ENCODE measurements around the gene TSPAN7. TPM values are rescaled to one million over a fixed set of nuclear protein-coding genes. Genes with fewer than 3 reads are reported as not detected.

The TSPAN7 gene
- polyA plus RNA-seq, 4 donors: 6.9 to 70.5 (median 31.4) TPM

- DNase-seq: no peak
- Histone ChIP-seq H3K27ac (ENCODE audit: low read depth in 1 of 3, low read length in 2 of 3) (no peak overlapping the region), H3K9me3 (ENCODE audit: control insufficient read depth in 2 of 2, insufficient read depth in 1 of 2, low read depth in 1 of 2, low read length in 1 of 2) (no peaks in the 10 kb centered on the region), H3K4me3 (ENCODE audit: low read depth in 1 of 3, low read length in 3 of 3) (no peak overlapping the region), H3K27me3 (ENCODE audit: control insufficient read depth in 3 of 3, insufficient read depth in 3 of 3, low read length in 3 of 3) (no peaks in the 10 kb centered on the region), H3K4me1 (ENCODE audit: control insufficient read depth in 3 of 3, insufficient read depth in 2 of 3, low read depth in 1 of 3, low read length in 2 of 3) (no peaks in the 10 kb centered on the region), H3K36me3 (ENCODE audit: control insufficient read depth in 3 of 3, insufficient read depth in 2 of 3, low read depth in 1 of 3, low read length in 3 of 3) (no peaks in the 10 kb centered on the region)
- FAIRE-seq: no peak
- 55 to 66% (median 58%) methylated on average over 2 of the region's 2 CpGs for WGBS, 3 donors
Observed at GRCh38 chrX:38538134-38538533, 23.2 kb upstream of the TSPAN7 start.

GRCh38 chrX:38539748-38540147 is 21.6 kb upstream of the TSPAN7 start:
- Histone ChIP-seq H3K4me3 (ENCODE audit: low read depth in 1 of 3, low read length in 3 of 3) (no peak overlapping the region), H3K27me3 (ENCODE audit: control insufficient read depth in 3 of 3, insufficient read depth in 3 of 3, low read length in 3 of 3) (no peaks in the 10 kb centered on the region), H3K36me3 (ENCODE audit: control insufficient read depth in 3 of 3, insufficient read depth in 2 of 3, low read depth in 1 of 3, low read length in 3 of 3) (no peaks in the 10 kb centered on the region), H3K4me1 (ENCODE audit: control insufficient read depth in 3 of 3, insufficient read depth in 2 of 3, low read depth in 1 of 3, low read length in 2 of 3) (no peaks in the 10 kb centered on the region), H3K9me3 (ENCODE audit: control insufficient read depth in 2 of 2, insufficient read depth in 1 of 2, low read depth in 1 of 2, low read length in 1 of 2) (no peaks in the 10 kb centered on the region), H3K27ac (ENCODE audit: low read depth in 1 of 3, low read length in 2 of 3) (no peak overlapping the region)
- WGBS, 3 donors: 84 to 92% (median 92%) methylated on average over 1 of the region's 1 CpG
- DNase-seq (no peak), FAIRE-seq (no peak)

- Histone ChIP-seq H3K27me3 (ENCODE audit: control insufficient read depth in 3 of 3, insufficient read depth in 3 of 3, low read length in 3 of 3) (peaks cover 0 to 2% (median 0%) of the 10 kb centered on the region in 3 donors), H3K4me1 (ENCODE audit: control insufficient read depth in 3 of 3, insufficient read depth in 2 of 3, low read depth in 1 of 3, low read length in 2 of 3) (no peaks in the 10 kb centered on the region), H3K4me3 (ENCODE audit: low read depth in 1 of 3, low read length in 3 of 3) (no peak overlapping the region), H3K9me3 (ENCODE audit: control insufficient read depth in 2 of 2, insufficient read depth in 1 of 2, low read depth in 1 of 2, low read length in 1 of 2) (no peaks in the 10 kb centered on the region), H3K27ac (ENCODE audit: low read depth in 1 of 3, low read length in 2 of 3) (no peak overlapping the region), H3K36me3 (ENCODE audit: control insufficient read depth in 3 of 3, insufficient read depth in 2 of 3, low read depth in 1 of 3, low read length in 3 of 3) (no peaks in the 10 kb centered on the region)
- DNase-seq (no peak), FAIRE-seq (no peak)
- 63 to 84% (median 77%) methylated on average over 3 of the region's 3 CpGs for WGBS, 3 donors
Observed at GRCh38 chrX:38548508-38548907, 12.8 kb upstream of the TSPAN7 start.

- H3K36me3 ChIP-seq (ENCODE audit: control insufficient read depth in 3 of 3, insufficient read depth in 2 of 3, low read depth in 1 of 3, low read length in 3 of 3): no peaks in the 10 kb centered on the region
- peaks cover 0 to 2% (median 0%) of the 10 kb centered on the region in 3 donors for H3K27me3 ChIP-seq (ENCODE audit: control insufficient read depth in 3 of 3, insufficient read depth in 3 of 3, low read length in 3 of 3)
- H3K27ac ChIP-seq (ENCODE audit: low read depth in 1 of 3, low read length in 2 of 3): no peak overlapping the region
- no peaks in the 10 kb centered on the region for H3K9me3 ChIP-seq (ENCODE audit: control insufficient read depth in 2 of 2, insufficient read depth in 1 of 2, low read depth in 1 of 2, low read length in 1 of 2)
- H3K4me1 ChIP-seq (ENCODE audit: control insufficient read depth in 3 of 3, insufficient read depth in 2 of 3, low read depth in 1 of 3, low read length in 2 of 3): no peaks in the 10 kb centered on the region
- H3K4me3 ChIP-seq (ENCODE audit: low read depth in 1 of 3, low read length in 3 of 3): no peak overlapping the region
- WGBS, 3 donors: 71 to 94% (median 84%) methylated on average over 1 of the region's 1 CpG
- FAIRE-seq: no peak
- no peak for DNase-seq
Observed at GRCh38 chrX:38552721-38553120, 8.6 kb upstream of the TSPAN7 start.

- DNase-seq (no peak), FAIRE-seq (no peak)
- WGBS, 3 donors: 93 to 100% (median 97%) methylated on average over 2 of the region's 2 CpGs
- Histone ChIP-seq H3K36me3 (ENCODE audit: control insufficient read depth in 3 of 3, insufficient read depth in 2 of 3, low read depth in 1 of 3, low read length in 3 of 3) (no peaks in the 10 kb centered on the region), H3K4me1 (ENCODE audit: control insufficient read depth in 3 of 3, insufficient read depth in 2 of 3, low read depth in 1 of 3, low read length in 2 of 3) (no peaks in the 10 kb centered on the region), H3K27ac (ENCODE audit: low read depth in 1 of 3, low read length in 2 of 3) (no peak overlapping the region), H3K4me3 (ENCODE audit: low read depth in 1 of 3, low read length in 3 of 3) (no peak overlapping the region), H3K9me3 (ENCODE audit: control insufficient read depth in 2 of 2, insufficient read depth in 1 of 2, low read depth in 1 of 2, low read length in 1 of 2) (no peaks in the 10 kb centered on the region), H3K27me3 (ENCODE audit: control insufficient read depth in 3 of 3, insufficient read depth in 3 of 3, low read length in 3 of 3) (no peaks in the 10 kb centered on the region)
Observed at GRCh38 chrX:38558686-38559085, 2.7 kb upstream of the TSPAN7 start.

- H3K27ac ChIP-seq (ENCODE audit: low read depth in 1 of 3, low read length in 2 of 3): peak overlapping the region in 1 of 3 donors; percentile 42
- no peaks in the 10 kb centered on the region for H3K36me3 ChIP-seq (ENCODE audit: control insufficient read depth in 3 of 3, insufficient read depth in 2 of 3, low read depth in 1 of 3, low read length in 3 of 3)
- no peaks in the 10 kb centered on the region for H3K4me1 ChIP-seq (ENCODE audit: control insufficient read depth in 3 of 3, insufficient read depth in 2 of 3, low read depth in 1 of 3, low read length in 2 of 3)
- no peaks in the 10 kb centered on the region for H3K9me3 ChIP-seq (ENCODE audit: control insufficient read depth in 2 of 2, insufficient read depth in 1 of 2, low read depth in 1 of 2, low read length in 1 of 2)
- peak overlapping the region in 2 of 3 donors; percentile 55 to 65 for H3K4me3 ChIP-seq (ENCODE audit: low read depth in 1 of 3, low read length in 3 of 3)
- WGBS, 3 donors: 28 to 51% (median 42%) methylated on average over 9 of the region's 9 CpGs
- FAIRE-seq: no peak
- DNase-seq: no peak
- no peaks in the 10 kb centered on the region for H3K27me3 ChIP-seq (ENCODE audit: control insufficient read depth in 3 of 3, insufficient read depth in 3 of 3, low read length in 3 of 3)
Observed at GRCh38 chrX:38560776-38561125, 591 bp upstream of the TSPAN7 start.

GRCh38 chrX:38561951-38562719 is 793 bp downstream of the TSPAN7 start:
- no peaks in the 10 kb centered on the region for H3K27me3 ChIP-seq (ENCODE audit: control insufficient read depth in 3 of 3, insufficient read depth in 3 of 3, low read length in 3 of 3)
- FAIRE-seq: no peak
- H3K27ac ChIP-seq (ENCODE audit: low read depth in 1 of 3, low read length in 2 of 3): peak overlapping the region in 2 of 3 donors; percentile 50 to 80
- WGBS, 3 donors: 1 to 47% (median 11%) methylated on average over 26 to 35 of the region's 38 CpGs
- peak in 1 of 2 donors; percentile 61 for DNase-seq
- H3K9me3 ChIP-seq (ENCODE audit: control insufficient read depth in 2 of 2, insufficient read depth in 1 of 2, low read depth in 1 of 2, low read length in 1 of 2): no peaks in the 10 kb centered on the region
- no peaks in the 10 kb centered on the region for H3K4me1 ChIP-seq (ENCODE audit: control insufficient read depth in 3 of 3, insufficient read depth in 2 of 3, low read depth in 1 of 3, low read length in 2 of 3)
- H3K36me3 ChIP-seq (ENCODE audit: control insufficient read depth in 3 of 3, insufficient read depth in 2 of 3, low read depth in 1 of 3, low read length in 3 of 3): no peaks in the 10 kb centered on the region
- peak overlapping the region; percentile 35 to 86 (median 65) for H3K4me3 ChIP-seq (ENCODE audit: low read depth in 1 of 3, low read length in 3 of 3)

- peak overlapping the region in 1 of 3 donors; percentile 80 for H3K27ac ChIP-seq (ENCODE audit: low read depth in 1 of 3, low read length in 2 of 3)
- H3K36me3 ChIP-seq (ENCODE audit: control insufficient read depth in 3 of 3, insufficient read depth in 2 of 3, low read depth in 1 of 3, low read length in 3 of 3): no peaks in the 10 kb centered on the region
- no peaks in the 10 kb centered on the region for H3K27me3 ChIP-seq (ENCODE audit: control insufficient read depth in 3 of 3, insufficient read depth in 3 of 3, low read length in 3 of 3)
- FAIRE-seq (no peak), DNase-seq (peak in 1 of 2 donors; percentile 43)
- H3K4me1 ChIP-seq (ENCODE audit: control insufficient read depth in 3 of 3, insufficient read depth in 2 of 3, low read depth in 1 of 3, low read length in 2 of 3): no peaks in the 10 kb centered on the region
- WGBS, 3 donors: 23 to 44% (median 31%) methylated on average over 5 of the region's 5 CpGs
- no peaks in the 10 kb centered on the region for H3K9me3 ChIP-seq (ENCODE audit: control insufficient read depth in 2 of 2, insufficient read depth in 1 of 2, low read depth in 1 of 2, low read length in 1 of 2)
- H3K4me3 ChIP-seq (ENCODE audit: low read depth in 1 of 3, low read length in 3 of 3): peak overlapping the region in 2 of 3 donors; percentile 65 to 86
Observed at GRCh38 chrX:38563030-38563429, 1.7 kb downstream of the TSPAN7 start.

- 78 to 96% (median 91%) methylated on average over 1 of the region's 1 CpG for WGBS, 3 donors
- no peak for FAIRE-seq
- H3K36me3 ChIP-seq (ENCODE audit: control insufficient read depth in 3 of 3, insufficient read depth in 2 of 3, low read depth in 1 of 3, low read length in 3 of 3): no peaks in the 10 kb centered on the region
Observed at GRCh38 chrX:38570396-38570795, 9.1 kb downstream of the TSPAN7 start.

More at GRCh38 chrX:38570396-38570795, 9.1 kb downstream of the TSPAN7 start:
- no peaks in the 10 kb centered on the region for H3K9me3 ChIP-seq (ENCODE audit: control insufficient read depth in 2 of 2, insufficient read depth in 1 of 2, low read depth in 1 of 2, low read length in 1 of 2)
- H3K27me3 ChIP-seq (ENCODE audit: control insufficient read depth in 3 of 3, insufficient read depth in 3 of 3, low read length in 3 of 3): no peaks in the 10 kb centered on the region
- no peak overlapping the region for H3K4me3 ChIP-seq (ENCODE audit: low read depth in 1 of 3, low read length in 3 of 3)
- no peak for DNase-seq
- H3K4me1 ChIP-seq (ENCODE audit: control insufficient read depth in 3 of 3, insufficient read depth in 2 of 3, low read depth in 1 of 3, low read length in 2 of 3): no peaks in the 10 kb centered on the region
- H3K27ac ChIP-seq (ENCODE audit: low read depth in 1 of 3, low read length in 2 of 3): no peak overlapping the region
